ENCODE data around the gene ANO9.

Gene ANO9

DNA sequence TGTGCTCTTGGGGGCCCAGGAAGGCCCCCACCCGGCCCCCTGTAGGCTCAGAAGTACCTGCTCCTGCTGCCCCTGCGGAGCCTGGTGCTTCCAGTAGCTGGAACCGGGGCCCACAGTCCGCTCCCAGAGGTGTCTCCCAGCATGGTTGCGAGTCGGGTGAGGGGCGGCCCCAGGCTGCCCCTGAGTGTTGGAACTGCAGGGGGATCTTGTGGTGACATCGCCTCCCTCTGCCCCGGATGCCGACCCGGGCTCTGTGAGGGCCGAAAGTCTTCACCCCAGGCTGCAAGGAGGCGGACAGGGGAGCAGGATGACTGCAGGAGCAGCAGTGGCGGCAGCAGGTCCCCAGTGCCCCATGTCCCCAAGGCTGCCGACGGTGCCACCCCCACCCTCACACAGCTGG is 57.3 kb downstream of the ANO9 start:
- no peak for DNase-seq (ENCODE audit: low read depth, low spot score)

DNA sequence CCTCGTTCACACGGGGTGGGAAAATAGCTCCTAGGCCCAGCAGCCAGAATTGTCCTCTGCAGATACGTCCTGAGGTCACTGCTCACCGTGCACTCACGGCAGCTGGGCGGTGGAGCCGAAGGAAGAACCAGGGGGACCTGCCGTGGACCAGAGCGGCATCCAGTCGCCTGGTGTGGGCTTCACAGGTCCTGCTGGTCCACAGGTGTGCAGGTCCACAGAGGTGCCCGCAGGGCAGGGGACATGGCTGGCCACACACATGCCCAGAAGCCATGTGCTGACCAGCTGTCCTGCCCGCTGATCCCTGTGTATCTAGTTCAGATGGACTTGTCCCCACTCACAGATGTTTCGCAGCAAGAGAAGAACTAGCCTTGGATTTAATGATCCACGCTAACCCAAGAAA is 58.4 kb downstream of the ANO9 start:
- DNase-seq (ENCODE audit: low read depth, low spot score) = no peak

DNA sequence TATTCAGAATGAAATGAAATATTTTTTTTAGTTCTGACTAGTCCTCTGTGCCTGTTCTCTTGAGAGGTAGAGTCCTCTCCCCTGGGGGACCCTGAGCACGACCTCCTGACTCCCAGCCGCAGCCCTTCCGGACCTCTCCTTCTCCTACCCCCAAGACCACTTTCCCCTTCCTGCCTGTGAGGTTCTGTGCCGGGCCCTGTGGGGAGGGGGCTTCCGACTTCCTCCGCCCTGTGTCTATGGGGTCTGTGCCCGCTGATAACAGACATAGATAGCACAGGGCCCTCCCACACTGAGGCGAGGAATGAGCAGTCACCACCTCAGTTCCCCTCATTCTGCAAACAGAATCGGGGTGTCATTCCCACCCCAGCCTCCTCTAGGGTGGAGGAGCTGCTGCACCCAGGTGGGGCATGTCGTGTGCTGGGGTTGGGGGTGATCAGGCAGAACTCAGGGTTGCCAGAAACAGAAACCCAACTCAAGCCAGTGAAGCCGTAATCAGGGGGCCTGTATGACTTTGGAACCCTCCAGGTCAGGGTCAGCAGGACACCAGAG is 59.7 kb downstream of the ANO9 start:
- DNase-seq (ENCODE audit: low read depth, low spot score) = no peak

DNA sequence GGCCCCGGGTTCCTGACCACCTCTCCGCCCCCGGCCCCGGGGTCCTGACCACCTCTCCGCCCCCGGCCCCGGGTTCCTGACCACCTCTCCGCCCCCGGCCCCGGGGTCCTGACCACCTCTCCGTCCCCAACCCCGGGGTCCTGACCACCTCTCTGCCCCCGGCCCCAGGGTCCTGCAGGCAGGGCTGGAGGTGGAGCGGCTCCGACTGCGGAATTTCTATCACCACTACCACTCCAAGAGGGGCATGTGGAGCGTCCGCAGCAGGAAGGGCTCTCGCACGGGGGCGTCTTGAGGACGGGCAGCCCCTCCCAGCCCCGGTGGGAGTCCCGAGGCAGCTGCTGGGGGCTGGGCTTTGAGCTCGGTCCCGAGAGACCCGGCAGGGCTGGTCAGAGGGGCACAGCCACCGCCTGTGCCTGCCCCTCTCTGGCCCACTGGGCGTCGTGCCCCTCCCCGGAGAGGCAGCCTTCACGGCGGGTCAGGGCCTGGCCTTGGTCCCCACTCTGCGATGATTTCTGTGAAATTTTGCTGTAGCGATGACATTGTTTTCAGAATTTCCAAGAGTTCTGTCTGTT is 60.2 kb downstream of the ANO9 start:
- DNase-seq (ENCODE audit: low read depth, low spot score) = no peak

DNA sequence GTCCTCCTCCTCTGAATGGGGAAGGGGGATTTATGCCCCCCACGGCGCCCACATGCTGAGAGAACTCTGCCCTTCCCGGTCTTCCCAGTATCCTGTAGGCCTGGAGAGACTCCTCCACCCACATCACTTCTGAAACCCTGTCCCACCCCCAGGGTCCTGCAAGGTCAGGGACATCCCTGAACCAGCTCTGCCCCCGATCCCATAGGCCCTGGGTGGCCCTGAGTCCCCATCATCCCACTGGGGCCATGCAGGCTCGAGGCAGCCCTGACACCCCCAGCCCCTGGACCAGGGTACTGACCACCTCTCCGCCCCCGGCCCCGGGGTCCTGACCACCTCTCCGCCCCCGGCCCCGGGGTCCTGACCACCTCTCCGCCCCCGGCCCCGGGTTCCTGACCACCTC is 60.8 kb downstream of the ANO9 start:
- DNase-seq (ENCODE audit: low read depth, low spot score) = no peak

DNA sequence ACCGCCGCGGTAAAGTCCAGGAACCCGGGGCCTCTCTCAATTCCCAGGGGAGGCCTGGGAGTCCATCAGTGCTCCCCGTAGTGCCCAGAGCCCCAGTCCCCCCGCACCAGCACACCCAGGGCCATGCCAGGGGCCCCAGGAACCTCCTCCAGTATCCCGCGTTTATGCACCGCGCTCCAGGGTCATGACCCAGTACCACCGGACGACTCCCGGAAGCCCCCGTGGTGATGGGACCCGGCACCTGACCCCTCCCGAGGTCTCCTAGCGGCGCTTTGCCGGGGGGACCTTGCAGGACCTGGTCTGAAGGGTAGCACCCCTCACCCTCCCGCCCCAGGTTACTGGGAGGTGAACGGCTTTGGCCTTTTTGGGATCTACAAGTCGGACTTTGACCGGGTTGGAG is 61.3 kb downstream of the ANO9 start:
- no peak for DNase-seq (ENCODE audit: low read depth, low spot score)

DNA sequence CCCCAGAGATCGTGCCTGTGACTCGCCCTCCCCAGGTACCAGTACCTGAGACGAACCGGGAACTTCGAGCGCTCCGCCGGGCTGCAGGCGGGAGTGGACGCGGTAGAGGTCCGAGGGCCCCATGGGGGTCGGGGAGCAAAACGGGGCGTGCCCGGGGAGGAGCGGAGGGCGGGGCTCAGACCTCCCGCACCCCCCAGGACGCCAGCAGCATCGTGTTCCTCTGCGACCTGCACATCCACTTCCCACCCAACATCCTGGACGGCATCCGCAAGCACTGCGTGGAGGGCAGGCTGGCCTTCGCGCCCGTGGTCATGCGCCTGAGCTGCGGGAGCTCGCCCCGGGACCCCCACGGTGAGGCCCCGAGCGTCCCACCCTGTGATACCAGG is 61.7 kb downstream of the ANO9 start:
- no peak for DNase-seq (ENCODE audit: low read depth, low spot score)

DNA sequence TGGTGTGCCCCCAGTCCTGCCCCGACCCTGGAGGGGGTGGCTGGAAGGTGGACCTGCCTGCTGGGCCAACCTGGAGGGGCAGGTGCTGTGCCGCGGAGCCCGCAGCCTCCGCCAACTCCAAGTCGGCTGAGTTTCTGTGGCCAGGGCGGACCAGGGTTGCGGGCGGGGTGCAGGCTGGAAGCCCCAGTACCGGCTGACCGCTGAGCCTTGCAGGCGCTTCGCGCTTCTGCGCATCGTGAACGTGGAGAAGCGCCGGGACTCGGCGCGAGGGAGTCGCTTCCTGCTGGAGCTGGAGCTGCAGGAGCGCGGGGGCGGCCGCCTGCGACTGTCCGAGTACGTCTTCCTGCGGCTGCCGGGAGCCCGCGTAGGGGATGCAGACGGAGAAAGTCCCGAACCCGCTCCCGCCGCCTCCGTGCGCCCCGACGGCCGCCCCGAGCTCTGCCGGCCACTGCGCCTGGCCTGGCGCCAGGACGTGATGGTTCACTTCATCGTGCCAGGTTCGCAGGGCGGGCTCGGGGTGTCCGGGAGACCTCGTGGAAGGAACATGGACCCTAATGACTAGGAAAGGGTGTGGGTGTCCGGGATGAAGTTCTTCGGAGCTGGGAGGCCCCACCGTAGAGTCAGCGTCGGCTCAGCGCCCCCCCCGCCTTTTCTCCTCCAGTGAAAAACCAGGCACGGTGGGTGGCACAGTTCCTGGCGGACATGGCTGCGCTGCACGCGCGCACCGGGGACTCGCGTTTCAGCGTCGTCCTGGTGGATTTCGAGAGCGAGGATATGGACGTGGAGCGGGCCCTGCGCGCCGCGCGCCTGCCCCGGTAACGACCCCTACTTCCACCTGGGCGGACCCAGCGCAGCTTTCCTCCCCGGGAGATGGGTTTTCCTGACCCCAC is 62.4 kb downstream of the ANO9 start:
- DNase-seq (ENCODE audit: low read depth, low spot score) = no peak

DNA sequence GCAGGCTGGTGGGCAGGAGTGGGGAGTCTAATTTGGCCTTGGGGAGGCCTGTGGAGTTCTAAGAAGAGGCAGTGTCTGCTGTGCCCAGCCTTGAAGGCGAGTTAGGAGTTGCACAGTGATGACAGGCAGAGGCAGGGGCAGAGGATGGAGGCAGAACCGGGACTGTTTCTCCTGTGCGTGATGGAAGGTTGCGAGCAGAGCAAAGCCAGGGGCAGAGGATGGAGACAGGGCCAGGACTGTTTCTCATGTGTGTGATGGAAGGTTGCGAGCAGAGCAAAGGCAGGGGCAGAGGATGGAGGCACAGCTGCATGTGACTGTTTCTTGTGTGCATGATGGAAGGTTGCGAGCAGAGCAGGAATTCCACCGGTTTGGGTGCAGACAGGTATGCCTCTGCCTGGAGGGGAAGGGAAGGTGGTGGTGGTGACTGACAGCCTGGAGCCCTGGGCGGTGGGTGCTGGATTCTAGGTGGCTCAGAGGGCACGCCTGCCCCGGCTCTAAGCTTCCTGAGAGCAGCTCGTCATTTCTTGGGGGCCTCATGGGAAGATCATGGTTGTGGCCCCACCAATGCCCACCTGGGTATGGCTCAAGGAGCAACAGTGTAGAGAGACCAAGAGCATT is 63.8 kb downstream of the ANO9 start:
- DNase-seq (ENCODE audit: low read depth, low spot score) = no peak

DNA sequence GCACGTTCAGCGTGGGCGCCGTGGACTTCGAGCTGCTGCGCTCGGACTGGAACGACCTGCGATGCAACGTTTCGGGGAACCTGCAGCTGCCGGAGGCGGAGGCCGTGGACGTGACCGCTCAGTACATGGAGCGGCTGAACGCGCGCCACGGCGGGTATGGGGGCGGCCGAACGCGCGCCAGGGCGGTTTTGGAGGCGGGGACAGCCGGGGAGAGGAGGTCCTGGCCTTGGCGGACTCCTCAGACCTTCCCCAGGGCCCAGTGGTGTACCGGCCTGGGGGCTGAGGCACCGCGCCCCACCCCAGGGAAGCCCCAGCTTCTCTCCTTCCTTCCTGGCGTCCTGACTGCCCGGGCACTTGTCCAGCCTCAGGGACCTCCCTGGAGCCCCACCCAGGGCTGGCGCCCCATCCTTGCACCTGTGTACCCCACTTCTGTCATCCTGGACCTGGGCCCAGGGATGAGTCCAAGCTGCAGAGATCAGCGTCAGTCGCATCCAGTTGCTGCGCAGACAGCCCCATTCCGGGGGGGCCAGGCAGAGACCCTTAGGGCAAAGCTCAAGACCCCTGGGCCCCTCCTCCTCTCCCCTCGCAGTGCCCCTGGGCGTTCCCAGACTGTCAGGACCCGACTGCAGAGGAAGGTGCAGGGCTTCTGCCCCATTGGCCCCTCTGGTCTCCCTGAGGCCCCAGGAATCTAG is 64.5 kb downstream of the ANO9 start:
- no peak for DNase-seq (ENCODE audit: low read depth, low spot score)

DNA sequence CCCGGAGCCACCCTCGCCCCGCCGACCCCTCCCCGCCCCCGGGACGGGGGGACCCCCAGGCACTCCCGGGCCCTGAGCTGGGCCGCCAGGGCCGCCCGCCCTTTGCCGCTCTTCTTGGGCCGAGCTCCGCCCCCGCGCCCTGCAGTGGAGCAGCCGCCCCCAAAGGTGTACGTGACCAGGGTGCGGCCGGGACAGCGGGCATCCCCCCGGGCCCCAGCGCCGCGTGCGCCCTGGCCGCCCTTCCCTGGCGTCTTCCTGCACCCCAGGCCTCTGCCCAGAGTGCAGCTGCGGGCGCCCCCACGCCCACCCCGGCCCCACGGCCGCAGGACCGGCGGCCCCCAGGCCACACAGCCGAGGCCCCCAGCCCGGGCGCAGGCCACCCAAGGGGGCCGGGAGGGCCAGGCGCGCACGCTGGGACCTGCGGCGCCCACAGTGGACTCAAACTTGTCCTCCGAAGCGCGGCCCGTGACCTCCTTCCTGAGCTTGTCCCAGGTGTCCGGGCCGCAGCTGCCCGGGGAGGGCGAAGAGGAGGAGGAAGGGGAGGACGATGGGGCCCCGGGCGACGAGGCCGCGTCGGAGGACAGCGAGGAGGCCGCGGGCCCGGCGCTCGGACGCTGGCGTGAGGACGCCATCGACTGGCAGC is 65.2 kb downstream of the ANO9 start:
- DNase-seq (ENCODE audit: low read depth, low spot score) = no peak

DNA sequence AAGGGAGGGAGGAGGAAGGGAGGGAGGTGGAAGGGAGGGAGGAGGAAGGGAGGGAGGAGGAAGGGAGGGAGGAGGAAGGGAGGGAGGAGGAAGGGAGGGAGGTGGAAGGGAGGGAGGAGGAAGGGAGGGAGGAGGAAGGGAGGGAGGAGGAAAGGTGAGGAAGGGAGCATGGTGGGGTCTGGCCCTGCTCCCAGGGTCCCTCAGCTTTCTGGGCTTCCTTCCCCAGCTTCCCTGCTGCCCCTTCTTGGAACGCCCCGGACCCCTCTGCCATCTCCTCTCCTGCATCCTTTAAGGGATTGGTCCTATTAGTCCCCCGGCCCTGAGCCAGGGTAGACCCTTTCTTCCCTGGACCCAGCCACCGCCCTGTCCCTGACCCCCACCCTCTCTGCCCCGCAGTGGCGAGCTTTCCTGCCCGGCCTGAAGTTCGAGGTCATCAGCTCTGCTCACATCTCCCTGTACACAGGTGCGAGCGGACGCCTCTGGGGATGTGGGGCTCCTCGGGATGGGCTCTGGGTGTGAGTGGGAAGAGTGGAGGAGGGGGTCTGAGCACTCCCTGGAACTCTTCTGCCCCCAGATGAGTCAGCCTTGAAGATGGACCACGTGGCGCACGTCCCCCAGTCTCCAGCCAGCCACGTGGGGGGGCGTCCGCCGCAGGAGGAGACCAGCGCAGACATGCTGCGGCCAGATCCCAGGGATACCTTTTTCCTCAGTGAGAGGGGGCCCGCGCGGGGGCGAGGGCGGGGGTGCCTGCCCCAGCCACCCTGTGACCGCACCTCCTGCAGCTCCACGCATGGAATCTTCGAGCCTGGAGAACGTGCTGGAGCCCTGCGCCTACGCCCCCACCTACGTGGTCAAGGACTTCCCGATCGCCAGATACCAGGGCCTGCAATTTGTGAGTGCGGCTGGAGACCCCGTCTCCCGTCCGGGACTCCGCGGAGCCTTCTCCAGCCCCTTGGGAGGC is 66.5 kb downstream of the ANO9 start:
- DNase-seq (ENCODE audit: low read depth, low spot score) = no peak

DNA sequence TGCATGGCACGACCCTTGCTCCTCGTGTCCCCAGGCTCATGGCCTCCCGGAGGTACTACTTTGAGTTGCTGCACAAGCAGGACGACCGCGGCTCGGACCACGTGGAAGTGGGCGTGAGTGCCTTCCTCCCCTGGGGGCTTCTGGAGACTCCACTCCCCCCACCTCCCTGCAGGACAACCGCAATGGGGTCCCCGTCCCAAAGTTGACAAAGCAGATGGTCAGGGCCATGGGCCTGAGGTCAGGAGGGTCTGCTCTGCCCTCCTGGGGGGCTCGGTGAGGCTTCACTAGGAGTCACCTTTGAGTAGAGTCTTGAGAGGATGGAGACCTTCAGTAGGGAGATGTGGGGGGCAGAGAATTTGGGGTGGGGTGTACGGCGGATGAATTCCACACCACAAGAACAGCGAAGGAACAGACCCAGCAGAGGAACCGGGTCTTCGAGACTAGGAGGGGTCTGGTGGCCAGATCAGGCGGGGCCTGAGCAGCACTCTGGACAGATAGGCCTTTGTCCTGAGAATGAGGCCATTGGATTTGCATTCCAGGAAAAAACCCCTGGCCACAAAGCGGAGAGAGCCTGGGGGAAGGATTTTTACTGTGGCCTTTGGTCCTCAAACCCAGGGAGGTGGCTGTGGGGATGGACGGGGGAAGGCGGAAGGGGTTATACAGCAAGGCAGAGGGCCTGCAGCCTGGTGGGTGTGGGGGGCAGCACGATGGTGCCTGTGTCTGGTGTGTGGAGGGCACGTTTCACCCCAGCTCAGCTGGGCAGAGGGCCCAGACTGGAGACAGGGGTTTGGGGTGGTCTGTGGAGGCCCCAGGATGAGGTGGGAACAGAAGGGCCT is 67.9 kb downstream of the ANO9 start:
- no peak for DNase-seq (ENCODE audit: low read depth, low spot score)

DNA sequence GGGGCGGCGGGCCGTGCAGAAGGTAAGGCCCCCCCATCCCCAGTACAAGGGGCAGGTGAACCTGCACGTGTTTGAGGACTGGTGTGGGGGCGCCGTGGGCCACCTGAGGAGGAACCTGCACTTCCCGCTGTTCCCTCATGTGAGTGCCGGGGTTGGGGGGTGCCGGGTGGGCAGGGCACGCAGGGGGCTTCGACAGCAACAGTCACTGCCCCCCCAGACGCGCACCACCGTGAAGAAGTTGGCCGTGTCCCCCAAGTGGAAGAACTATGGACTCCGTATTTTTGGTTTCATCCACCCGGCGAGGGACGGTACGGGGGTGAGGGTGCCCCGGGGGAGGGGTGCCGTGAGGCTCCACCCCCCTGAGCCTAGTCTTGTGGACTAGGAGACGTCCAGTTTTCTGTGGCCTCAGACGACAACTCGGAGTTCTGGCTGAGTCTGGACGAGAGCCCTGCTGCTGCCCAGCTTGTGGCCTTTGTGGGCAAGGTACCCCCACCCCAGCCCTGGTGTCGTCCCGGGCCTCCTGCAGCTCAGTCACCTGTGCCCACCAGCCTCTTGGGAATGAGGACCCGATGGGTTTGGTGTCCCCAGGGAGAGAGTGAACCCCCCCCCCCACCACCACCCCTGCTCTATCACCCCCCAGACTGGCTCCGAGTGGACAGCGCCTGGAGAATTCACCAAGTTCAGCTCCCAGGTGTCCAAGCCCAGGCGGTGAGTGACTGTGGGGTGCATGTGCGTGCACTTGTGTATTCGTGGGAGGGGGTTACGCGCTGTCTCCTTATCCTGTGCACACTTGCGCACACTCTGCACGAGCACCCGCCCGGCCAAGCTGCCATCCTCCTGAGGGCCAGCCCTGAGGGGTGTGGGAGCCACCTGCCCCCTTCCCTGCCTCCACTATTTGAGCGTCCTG is 68.7 kb downstream of the ANO9 start:
- DNase-seq (ENCODE audit: low read depth, low spot score) = no peak

DNA sequence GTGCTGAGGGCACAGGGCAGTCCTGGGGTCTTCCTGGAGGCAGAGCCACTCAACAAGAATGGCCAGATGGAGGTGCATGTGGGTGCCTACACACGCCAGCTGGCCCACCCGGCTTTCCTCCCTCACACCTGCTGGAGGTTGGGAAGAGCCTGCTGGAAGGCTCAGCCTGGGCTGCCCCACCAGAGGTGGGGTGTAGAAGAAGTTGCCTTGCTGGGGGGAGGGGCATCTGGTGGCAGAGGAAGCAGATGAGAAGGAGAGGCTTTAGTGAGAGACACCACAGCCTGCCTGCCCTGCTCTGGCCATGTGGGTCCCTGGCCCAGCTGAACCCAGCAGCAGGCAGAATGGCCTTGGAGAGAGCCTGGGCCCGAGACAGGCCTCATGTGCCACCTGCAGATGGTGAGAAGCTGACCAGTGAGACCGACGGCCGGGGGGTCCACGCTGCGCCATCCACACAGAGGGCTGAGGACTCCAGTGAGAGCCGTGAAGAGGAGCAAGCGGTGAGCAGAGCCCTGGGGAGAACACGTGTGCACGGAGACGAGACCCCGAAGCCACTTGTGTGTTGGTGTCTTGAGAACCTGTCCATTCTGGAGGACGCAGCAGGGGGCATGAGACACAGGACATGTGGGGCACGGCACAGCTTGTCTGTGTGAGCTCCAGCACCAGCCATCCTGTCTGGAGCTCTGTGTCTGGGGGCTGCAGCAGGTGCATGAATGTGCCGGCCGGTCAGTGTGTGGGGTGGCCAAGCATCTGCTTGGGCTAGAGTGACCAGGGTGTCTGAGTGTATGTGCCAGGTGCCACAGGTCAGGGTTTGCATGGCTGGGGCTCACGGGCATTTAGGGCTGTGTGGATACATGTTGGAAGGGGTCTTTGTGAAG is 69.9 kb downstream of the ANO9 start:
- no peak for DNase-seq (ENCODE audit: low read depth, low spot score)

DNA sequence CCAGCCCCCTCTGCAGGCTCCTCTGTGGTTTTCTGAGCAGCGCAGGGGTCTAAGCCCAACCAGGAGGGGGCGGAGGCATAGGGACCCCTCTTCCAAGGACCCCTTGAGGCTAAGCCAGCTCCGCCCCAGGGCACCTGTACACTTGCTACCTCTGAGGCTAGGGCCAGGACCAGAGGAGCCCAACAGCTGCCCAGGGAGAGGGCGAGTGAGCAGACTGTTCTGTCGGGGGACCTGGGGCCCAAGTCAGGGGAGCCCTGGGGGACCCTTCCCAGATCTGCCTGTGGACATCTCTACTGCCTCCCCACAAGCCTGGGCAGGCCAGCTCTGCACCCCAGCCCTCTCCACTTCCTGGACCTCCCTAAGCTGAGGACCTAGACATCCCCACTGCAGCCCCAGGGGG is 70.8 kb downstream of the ANO9 start:
- no peak for DNase-seq (ENCODE audit: low read depth, low spot score)

Measured in activated naive CD8-positive, alpha-beta T cell treated with anti-CD3 and anti-CD28 coated beads, Interleukin-2, amount 50 U/mL, for 16 hours (primary cell).